ENCODE measurements around the gene CYP4F8. TPM values are rescaled to one million over a fixed set of nuclear protein-coding genes. Genes with fewer than 3 reads are reported as not detected.

Gene CYP4F8
- polyA plus RNA-seq, 1 donor: 0.08 TPM

DNA sequence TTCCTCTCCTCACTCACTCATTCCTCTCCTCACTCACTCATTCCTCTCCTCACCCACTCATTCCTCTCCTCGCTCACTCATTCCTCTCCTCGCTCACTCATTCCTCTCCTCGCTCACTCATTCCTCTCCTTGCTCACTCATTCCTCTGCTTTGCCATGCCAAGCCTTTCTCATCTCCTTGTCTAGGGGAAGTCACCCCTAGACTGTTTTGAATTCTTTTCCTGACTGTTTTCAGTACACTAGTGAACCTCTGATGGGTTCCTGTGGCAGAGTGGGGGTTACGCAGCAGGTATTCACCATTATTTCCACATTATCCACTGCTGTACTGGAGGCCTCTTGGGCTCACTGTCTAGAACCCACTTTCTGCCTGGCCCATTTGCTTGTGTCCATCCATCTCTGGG is 1.2 kb downstream of the CYP4F8 start:
- DNase-seq: no peak

DNA sequence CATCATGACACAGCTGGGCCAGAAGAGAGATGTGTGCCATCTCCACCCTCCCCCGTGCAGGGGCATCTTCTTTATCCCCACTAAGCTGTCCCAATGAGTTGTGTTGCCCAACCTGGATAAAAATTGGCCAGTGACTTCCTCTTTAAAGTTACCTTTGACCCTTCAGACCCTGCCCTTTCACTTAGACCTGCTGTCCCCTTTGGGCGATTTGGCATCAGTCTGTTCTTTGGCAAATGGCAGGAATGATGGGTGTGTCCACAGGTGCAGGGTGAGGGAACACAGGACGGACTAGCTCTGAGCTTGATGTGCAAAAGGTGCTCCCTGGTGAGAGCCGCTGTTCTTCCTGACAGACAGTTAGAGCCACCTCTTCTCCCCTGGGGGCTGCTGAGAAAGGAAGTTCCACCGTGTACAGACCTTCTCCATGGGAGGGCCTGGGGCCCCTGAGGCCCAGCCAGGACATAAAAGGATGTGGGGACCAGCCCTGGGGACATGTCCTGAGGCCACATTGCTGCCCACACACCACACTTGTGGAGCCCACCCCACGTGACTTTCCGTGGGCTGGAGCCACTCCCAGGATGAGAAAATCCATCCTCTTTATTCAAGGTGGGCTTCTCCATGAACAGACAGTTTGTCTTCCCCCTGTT is 1.7 kb downstream of the CYP4F8 start:
- DNase-seq: no peak

DNA sequence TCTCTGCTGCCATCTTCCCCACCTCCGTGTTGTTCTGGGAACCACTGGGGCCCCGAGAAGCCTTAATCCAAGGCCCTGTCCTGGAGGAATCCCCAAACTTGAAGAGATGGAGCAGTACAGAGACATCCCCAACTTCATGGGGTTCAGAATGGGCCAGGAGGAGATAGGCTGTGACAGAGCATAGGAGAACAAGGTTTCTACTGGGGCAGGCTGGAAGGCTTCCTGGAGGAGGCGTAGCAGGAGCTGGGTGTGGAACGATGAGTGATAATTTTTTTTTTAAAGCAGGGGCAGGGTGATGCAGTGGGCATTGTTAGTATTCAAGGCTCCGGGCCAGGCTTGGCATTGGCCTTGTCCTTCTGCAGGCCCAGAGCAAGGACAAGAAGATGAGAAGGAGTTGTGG is 3.3 kb downstream of the CYP4F8 start:
- DNase-seq: no peak

DNA sequence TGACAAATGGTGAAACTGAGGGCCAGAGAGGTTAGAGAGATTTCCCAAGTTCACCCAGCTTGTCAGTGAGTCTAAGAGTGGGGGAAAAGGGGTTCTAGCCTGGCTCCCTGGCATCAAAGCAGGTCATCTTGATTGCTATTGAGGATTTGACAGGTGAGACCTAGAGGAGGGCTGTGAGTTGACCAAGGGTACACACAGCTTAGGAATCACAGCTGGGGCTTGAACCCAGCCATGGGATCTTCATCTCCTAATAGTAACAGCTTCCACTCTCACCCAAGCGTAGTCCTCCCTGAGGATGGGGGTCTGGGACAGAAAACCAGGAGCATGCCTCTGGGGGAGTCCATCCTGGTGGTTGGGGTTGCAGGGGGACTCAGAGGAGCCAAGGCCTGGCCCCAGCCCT is 6.8 kb downstream of the CYP4F8 start:
- no peak for DNase-seq

DNA sequence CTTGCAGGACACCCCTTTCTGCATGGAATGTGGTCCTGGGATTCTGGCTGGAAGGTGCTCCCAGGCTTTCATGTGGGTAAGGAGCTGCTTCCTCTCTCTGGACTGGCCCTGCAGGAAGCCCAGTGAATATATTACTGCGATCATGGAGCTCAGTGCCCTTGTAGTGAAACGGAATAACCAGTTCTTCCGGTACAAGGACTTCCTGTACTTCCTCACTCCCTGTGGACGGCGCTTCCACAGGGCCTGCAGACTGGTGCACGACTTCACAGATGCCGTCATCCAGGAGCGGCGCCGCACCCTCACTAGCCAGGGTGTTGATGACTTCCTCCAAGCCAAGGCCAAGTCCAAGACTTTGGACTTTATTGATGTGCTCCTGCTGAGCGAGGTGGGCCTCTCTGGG is 8.0 kb downstream of the CYP4F8 start:
- no peak for DNase-seq

DNA sequence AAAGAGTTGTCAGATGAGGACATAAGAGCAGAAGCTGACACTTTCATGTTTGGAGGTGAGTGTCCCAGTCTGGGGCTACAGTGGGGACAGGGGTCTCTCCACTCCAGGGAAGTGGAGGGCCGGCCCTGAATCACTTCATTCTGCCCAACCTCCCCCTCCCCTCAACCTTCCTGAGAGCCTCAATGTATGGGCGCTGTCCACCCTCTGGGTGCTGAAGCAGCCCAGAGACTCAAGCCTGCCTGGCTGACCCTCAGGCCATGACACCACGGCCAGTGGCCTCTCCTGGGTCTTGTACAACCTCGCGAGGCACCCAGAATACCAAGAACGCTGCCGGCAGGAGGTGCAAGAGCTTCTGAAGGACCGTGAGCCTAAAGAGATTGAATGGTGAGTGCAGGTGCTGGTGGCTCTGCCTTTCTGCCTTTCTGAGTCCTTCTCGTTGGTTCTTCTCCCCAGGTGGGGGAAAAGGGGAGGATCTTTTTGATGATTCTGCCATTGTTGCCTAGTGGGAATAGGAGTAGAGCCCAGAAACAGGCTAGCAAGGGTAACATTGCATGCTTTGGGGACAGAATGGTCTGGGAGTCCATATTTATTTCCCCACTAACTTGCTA is 8.8 kb downstream of the CYP4F8 start:
- peak; percentile 29 for DNase-seq

DNA sequence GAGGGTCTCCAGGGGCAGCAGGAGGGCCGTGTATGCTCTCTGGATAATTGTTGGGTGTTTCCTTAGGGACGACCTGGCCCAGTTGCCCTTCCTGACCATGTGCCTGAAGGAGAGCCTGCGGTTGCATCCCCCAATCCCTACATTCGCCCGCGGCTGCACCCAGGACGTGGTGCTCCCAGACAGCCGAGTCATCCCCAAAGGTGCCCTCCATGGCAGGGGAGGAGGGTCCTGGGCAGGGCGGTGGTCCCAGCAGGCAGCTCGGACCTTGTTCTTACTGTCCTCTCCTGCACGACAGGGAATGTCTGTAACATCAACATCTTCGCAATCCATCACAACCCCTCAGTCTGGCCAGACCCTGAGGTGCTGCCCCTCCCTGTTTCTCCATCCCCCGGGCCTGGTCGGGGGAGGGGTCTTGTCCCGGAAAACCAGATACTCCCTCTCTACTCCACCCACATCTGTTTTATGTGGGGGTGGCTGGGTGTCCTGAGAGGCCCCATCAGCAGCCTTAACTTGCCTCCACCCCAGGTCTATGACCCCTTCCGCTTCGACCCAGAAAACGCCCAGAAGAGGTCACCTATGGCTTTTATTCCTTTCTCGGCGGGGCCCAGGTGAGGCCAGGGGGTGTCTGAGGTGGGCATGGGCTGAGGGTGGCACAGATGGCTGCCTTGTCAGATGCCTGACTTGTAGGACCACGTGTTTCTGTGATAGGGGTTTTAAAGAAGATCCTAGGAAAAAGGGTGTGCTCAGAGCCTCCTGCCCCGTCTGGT is 13.4 kb downstream of the CYP4F8 start:
- DNase-seq: no peak

DNA sequence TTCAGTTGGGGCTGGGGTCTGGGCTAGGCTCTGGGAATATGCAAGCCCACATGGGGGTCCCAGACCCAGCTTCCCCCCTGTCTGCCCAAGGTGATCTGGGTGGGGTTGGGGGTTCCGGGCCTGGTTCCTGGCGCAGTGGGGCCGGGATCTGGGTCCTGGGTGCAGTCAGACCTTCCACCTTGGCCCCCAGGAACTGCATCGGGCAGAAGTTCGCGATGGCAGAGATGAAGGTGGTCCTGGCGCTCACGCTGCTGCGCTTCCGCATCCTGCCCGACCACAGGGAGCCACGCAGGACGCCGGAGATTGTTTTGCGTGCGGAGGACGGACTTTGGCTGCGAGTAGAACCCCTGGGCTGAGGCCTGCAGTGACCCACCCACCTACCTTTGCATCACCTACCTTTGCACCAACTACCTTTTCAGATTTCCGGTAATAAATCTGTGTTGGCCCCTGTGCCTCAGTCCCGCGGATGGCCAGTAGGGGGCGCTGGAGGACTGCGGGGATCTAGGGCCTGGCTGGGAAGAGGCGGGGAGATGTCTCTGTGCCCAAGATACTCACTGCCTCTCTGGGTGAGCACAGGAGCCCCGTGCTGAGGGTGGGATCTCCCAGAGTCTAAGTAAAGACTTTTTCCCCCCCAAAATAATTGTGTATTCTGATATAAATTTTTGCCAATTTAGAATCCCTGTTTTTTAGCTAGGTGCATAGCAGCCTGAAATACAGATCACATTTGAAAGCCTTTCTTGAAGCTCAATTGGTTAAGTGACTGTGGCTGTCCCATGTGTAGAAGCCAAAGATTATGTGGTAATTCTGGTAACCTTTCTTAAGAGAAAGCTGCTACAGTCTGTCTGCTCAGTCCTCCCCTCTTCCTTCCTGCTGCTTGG is 14.2 kb downstream of the CYP4F8 start:
- peak; percentile 27 for DNase-seq

DNA sequence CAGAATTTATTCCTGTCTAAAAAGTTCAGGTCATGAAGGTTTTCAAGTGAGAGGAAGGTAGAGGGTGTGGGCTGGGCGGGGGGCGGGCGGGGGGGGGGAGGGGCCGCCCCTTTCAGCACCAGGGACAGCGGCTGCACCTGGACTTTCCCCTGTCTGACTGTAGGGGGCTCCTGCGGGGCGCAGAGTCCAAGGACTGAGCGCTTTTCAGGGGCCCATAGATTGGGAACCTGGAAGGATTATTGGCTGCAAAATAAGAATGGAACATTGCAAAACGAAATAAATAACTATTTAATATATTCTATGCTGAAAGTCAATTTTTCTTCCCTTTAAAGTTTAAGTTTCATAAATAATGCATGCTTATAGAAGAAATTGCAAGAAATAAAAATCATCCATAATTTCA is 16.8 kb downstream of the CYP4F8 start:
- no peak for DNase-seq

DNA sequence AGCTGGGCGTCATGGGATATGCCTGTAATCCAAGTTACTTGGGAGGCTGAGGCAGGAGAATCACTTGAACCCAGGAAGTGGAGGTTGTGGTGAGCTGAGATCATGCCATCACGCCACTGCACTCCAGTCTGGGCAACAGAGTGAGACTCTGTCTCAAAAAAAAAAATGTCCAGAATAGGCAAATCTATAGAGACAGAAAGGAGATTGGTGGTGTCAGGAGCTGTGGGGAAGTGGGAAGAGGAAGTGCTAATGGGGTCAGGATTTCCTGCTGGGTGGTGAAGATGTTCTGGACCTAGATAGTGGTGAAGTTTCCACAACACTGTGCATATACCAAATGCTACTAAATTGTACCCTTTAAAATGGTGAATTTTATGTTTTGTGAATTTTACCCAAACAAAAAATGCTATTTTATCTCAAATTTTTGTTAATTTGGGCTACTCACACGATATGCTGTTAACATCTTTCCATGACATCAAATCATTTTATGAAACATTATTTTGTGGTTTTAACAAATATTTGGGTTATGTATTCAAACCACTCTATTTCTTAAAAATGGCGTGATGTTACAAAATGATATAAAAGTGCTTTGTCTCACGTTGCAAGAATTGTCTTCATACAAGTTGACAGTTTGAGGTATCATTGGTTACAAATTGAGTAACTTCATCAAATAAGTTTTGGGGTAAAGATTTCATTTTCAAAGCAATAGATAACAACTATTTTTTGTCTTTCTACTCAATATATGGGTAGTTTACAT is 18.2 kb downstream of the CYP4F8 start:
- no peak for DNase-seq

DNA sequence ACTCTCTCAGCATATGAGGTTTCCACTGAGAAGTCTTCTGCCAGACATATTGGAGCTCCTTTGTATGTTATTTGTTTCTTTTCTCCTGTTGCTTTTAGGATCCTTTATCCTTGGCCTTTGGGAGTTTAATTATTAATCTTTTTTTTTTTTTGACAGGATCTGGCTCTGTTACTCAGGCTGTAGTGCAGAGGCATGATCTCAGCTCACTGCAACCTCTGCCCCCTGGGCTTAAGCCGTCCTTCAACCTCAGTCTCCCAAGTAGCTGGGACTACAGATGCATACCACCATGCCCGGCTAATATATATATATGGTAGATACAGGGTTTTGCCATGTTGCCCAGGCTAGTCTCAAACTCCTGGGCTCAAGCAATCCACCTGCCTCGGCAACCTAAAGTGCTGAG is 19.1 kb downstream of the CYP4F8 start:
- no peak for DNase-seq

DNA sequence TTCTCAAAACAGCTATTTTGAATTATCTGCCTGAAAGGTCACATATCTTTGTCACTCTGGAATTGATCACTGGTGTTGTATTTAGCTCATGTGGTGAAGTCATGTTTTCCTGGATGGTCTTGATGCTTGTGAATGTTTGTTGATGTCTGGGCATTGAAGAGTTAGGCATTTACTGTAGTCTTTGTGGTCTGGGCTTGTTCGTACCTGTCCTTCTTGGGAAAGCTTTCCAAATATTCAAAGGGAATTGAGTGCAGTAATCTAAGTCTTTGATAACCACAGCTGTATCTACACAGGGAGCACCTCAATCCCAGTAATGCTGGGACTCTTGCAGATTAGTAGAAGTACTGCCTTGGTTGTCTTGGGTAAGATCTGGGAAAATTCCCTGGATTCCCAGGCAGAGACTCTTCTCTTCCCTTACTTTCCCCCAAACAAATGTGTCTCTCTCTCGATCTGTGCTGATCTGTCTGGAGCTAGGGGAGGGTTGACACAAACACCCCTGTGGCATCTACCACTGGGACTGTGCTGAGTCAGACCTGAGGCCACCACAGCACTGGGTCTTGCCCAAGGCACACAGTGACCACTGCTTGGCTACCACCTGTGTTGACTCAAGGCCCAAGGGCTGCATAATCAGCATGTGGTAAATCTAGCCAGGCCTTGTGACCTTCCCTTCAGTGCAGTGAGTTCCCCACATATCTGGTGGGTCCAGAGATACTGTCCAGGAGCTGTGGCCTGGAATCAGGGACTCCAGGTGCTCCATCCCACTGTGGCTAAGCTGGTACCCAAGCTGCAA is 20.2 kb downstream of the CYP4F8 start:
- no peak for DNase-seq

DNA sequence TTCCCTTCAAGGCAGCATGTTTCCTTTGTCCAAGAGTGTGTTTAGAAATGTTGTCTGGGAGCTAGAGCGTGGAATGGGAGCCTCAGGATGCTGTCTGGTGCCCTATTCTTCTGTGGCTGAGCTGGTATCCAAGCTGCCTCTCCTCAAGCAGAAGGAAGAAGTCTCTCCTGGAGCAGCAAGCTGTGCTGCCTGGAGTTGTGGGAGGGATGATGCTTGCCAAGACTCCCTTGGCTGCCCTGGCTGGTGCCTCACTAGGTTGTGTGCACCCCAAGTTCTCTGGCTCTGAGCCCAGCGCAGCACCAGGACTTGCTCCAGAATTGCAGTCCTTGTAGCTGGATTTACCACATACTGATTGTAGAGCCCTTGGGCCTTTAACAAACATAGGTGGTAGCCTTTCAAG is 21.0 kb downstream of the CYP4F8 start:
- no peak for DNase-seq

DNA sequence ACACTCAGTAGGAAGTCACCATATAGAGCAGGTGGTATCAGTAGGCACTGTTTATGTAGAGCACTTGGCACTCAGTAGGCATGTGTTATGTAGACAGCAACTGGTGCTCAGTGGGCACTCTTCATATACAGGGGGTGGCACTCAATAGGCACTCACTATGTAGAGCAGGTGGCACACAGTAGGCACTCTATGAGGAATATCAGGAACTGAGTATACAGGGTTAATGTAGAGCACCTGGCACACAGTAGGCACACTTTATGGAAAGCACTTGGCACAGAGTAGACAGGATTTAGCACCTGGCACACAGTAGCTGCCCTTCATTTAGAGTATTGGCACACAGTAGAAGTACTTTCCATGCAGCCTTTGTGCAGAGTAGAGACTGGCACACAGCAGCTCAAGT is 24.6 kb downstream of the CYP4F8 start:
- DNase-seq: no peak

DNA sequence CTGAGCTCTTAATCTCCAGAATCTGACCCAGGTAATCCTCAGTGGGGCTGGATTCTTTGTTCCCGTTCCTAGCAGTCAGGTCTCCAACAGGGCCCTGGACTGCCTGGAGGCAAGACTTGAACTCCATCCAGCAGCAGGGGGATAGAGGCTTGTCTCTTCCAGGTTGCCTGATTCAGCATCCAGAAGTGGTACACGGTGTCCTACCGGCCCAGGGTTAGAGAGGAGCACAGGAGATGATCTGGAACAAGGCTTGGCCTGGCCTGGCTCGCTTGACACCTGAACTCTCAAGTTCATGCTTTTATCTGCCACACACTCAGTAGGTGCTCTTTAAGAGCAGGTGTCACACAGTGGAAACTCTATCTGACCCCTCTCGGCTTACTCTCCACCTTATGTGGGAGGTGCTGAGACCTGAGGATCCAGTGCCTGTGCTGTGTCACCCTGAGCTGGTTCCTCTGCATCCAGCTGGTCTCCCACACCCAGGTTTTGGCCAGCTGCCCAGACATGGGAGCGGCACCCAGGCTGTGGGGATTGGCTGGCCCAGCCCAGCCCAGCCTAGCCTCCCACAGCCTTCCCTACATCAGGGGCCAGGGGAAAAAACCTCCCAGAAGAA is 25.4 kb downstream of the CYP4F8 start, which contains the start of gene CYP4F3:
CYP4F3 (plus strand) TSS at position 604 of the 610 bp plus-strand sequence. CDS start 519 bp downstream, outside the sequence.
- peak; percentile 5 for DNase-seq

DNA sequence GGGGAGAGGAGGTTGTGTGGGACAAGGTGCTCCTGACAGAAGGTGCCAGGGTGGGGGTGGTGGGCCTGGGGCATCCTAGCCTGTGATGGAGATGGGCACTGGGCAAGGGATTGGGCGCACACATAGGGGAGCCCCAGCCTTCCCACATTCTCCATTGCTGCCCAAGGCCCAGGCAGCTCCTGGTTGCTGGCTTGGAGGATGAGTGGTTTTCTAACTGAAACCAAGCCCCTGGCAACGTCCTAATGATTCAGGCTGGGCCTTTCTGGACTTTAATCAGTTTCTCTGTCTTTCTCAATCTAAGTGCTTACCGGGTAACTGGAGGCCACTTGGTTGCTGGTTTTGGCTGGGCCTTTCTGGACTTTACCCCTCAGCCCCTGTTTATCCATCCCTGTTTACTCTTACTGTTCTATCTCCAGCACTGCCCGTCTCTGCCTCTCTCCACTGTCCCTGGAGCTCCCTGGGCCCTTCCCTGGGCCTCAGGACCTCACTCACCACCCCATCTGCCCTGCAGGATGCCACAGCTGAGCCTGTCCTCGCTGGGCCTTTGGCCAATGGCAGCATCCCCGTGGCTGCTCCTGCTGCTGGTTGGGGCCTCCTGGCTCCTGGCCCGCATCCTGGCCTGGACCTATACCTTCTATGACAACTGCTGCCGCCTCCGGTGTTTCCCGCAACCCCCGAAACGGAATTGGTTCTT is 26.0 kb downstream of the CYP4F8 start:
- no peak for DNase-seq

DNA sequence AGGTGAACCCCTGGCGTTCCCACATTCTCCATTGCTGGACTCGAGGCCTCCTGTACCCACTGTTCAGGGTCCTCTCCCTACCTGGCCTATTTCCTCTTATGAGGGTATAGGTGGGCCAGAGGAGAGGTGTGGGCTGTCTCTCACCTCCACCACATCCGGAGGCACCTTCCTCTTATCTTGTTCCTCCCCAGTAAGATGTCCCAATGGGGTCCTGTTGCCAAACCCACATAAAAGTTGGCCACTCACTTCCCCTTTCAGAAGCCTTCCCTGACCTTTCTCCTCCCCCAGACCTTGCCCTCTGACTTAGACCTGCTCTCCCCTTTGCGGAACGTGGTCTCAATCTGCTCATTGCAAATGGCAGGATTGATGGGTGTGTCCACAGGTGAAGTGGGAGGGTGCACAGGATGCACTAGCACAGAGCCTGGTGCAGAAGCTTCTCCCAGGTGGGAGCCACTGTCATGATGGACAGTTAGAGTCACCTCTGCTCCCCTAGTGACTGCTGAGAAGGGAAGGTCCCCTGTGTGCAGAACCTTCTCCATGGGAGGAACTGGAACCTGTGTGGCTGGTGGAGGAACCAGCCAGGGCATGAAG is 27.0 kb downstream of the CYP4F8 start:
- no peak for DNase-seq

DNA sequence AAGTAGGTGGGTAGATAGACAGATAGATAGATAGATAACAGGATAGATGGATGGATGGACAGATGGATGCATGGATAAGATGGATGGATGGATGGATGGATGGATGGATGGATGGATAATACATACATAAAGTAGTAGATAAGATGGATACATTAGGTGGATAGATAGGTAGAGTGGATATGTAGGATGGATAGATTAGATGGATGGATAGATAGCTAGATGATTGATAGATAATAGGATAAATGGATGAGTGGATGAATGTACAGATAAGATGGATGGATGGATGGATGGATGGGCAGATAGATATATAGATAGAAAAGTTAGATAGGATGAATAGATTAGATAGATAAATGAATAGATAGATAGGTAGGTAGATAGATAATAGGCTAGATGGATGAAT is 27.8 kb downstream of the CYP4F8 start:
- DNase-seq: no peak

DNA sequence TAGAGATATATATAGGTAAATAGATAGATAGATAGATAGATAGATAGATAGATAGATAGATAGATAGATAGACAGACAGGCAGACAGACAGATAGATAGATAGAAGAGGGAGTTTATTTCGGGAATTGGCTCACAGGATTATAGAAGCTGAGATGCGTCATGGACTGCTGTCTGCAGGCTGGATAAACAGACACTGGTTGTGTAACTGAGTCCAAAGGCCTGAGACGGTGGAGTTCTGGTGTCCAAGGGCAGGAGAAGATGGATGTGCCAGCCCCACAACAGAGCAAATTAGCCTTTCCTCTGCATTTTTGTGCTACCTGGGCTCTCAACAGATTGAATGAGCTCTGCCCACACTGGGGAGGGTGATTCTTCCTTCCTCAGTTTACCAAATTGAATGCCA is 28.4 kb downstream of the CYP4F8 start:
- DNase-seq: no peak
